ENCODE results near the gene CA10.

DNA sequence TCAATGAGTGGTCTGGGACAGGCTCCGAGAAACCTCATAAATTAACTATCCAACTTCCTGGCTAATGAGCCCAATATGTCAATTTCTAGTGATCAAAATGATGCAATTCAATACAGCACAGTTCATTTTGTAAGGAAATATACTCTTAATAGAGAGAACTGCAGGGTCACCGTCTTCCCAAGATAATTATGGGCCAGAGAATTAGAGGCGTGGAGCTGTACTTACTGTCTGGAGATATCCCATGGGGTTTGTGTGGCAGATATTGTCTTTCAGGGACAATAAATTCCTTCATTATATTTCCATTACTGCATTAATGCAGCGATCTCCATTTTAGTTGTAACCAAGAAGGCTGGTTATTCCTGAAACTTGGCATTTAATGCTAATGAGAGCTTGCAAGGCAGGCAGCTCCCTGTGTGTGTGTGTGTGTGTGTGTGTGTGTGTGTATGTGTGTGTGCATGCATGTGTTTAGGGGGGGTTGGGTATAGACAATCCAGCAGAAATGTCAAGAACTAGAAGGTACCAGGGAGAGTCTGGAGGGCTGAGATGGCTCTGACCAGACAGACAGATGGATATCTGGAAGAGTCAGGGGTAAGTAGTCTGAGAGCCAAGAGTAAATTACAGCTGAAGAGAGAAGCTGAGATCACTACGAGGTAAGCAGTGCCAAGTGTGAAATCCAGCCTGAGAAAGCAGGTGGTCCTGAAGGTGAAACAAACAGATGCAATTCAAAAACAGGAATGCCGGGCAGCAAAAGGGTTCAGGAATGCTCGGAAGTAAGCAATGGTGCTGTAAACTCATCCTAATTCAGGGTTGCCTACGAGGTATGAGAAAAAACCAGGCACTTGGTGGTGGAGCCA is 393.0 kb downstream of the CA10 start:
- TF ChIP-seq, protein P1, sequence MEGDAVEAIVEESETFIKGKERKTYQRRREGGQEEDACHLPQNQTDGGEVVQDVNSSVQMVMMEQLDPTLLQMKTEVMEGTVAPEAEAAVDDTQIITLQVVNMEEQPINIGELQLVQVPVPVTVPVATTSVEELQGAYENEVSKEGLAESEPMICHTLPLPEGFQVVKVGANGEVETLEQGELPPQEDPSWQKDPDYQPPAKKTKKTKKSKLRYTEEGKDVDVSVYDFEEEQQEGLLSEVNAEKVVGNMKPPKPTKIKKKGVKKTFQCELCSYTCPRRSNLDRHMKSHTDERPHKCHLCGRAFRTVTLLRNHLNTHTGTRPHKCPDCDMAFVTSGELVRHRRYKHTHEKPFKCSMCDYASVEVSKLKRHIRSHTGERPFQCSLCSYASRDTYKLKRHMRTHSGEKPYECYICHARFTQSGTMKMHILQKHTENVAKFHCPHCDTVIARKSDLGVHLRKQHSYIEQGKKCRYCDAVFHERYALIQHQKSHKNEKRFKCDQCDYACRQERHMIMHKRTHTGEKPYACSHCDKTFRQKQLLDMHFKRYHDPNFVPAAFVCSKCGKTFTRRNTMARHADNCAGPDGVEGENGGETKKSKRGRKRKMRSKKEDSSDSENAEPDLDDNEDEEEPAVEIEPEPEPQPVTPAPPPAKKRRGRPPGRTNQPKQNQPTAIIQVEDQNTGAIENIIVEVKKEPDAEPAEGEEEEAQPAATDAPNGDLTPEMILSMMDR (IDR thresholded peaks at IDR 0.05), result no peak
- TF ChIP-seq POLR2A (IDR thresholded peaks at IDR 0.05), result no peak

Measured in right lobe of liver (tissue), 4 donors.